Skeletal muscle satellite cell (primary cell): ENCODE results near the gene RAB37.

Experiments
- H3K27me3 ChIP-seq: 2 replicates; pipeline ENCODE4 v1.7.0; 2013; ENCODE audit warnings: low read length; ENCODE audit not compliant: control insufficient read depth, insufficient read depth
- H3K36me3 ChIP-seq: 2 replicates; pipeline ENCODE4 v1.7.0; 2013; ENCODE audit warnings: mild to moderate bottlenecking, control low read depth, low read length; ENCODE audit not compliant: insufficient read depth
- H3K4me1 ChIP-seq: 2 replicates; pipeline ENCODE4 v1.7.0; 2013; ENCODE audit warnings: low read length; ENCODE audit not compliant: control insufficient read depth, insufficient read depth
- H3K4me2 ChIP-seq: 2 replicates; pipeline ENCODE4 v1.7.0; 2013; ENCODE audit warnings: mild to moderate bottlenecking, low read length
- H3K4me3 ChIP-seq: 2 replicates; pipeline ENCODE4 v1.7.0; 2013; ENCODE audit warnings: low read length
- H3K9ac ChIP-seq: 2 replicates; pipeline ENCODE4 v1.7.0; 2013; ENCODE audit warnings: mild to moderate bottlenecking, low read depth, low read length, moderate library complexity
- H3K9me3 ChIP-seq: replicated peaks from 2 replicates; pipeline ENCODE4 v1.7.0; 2013; ENCODE audit warnings: mild to moderate bottlenecking, control low read depth, low read length

The RAB37 gene

GRCh38 chr17:74739227-74739831 is 2.3 kb downstream of the RAB37 start:
- H3K4me3 ChIP-seq, result no peak overlapping the region
- H3K36me3 ChIP-seq, result no peaks in the 10 kb centered on the region
- peaks cover 22% of the 10 kb centered on the region for H3K4me1 ChIP-seq
- H3K9ac ChIP-seq, result no peak overlapping the region
- no peaks in the 10 kb centered on the region for H3K9me3 ChIP-seq
- peaks cover 48% of the 10 kb centered on the region for H3K27me3 ChIP-seq
- H3K4me2 ChIP-seq, result no peak overlapping the region

GRCh38 chr17:74740173-74740572 is 3.1 kb downstream of the RAB37 start:
- Histone ChIP-seq H3K4me2 (no peak overlapping the region), H3K27me3 (peaks cover 45% of the 10 kb centered on the region), H3K4me3 (no peak overlapping the region), H3K36me3 (no peaks in the 10 kb centered on the region), H3K9me3 (no peaks in the 10 kb centered on the region), H3K4me1 (peaks cover 26% of the 10 kb centered on the region), H3K9ac (no peak overlapping the region)

- H3K4me3 ChIP-seq, result no peak overlapping the region
Observed at GRCh38 chr17:74740641-74741387, 3.8 kb downstream of the RAB37 start.

GRCh38 chr17:74742153-74742515 is 5.1 kb downstream of the RAB37 start:
- Histone ChIP-seq H3K4me1 (peaks cover 21% of the 10 kb centered on the region), H3K9me3 (no peaks in the 10 kb centered on the region), H3K4me3 (no peak overlapping the region), H3K36me3 (no peaks in the 10 kb centered on the region), H3K9ac (no peak overlapping the region), H3K27me3 (peaks cover 28% of the 10 kb centered on the region), H3K4me2 (no peak overlapping the region)

More at GRCh38 chr17:74740641-74741387, 3.8 kb downstream of the RAB37 start:
- H3K9me3 ChIP-seq, result no peaks in the 10 kb centered on the region
- peaks cover 26% of the 10 kb centered on the region for H3K4me1 ChIP-seq
- H3K9ac ChIP-seq, result no peak overlapping the region
- no peak overlapping the region for H3K4me2 ChIP-seq
- H3K27me3 ChIP-seq, result peaks cover 39% of the 10 kb centered on the region
- H3K36me3 ChIP-seq, result no peaks in the 10 kb centered on the region

- Histone ChIP-seq H3K9ac (no peak overlapping the region), H3K4me1 (peaks cover 13% of the 10 kb centered on the region), H3K27me3 (peaks cover 19% of the 10 kb centered on the region), H3K36me3 (no peaks in the 10 kb centered on the region), H3K4me2 (no peak overlapping the region), H3K9me3 (no peaks in the 10 kb centered on the region), H3K4me3 (no peak overlapping the region)
Observed at GRCh38 chr17:74742978-74743545, 6.0 kb downstream of the RAB37 start.

- Histone ChIP-seq H3K27me3 (peaks cover 12% of the 10 kb centered on the region), H3K4me2 (no peak overlapping the region), H3K4me1 (peaks cover 6% of the 10 kb centered on the region), H3K4me3 (no peak overlapping the region), H3K36me3 (no peaks in the 10 kb centered on the region), H3K9me3 (no peaks in the 10 kb centered on the region), H3K9ac (no peak overlapping the region)
Observed at GRCh38 chr17:74743755-74744154, 6.7 kb downstream of the RAB37 start.

GRCh38 chr17:74744349-74744713 is 7.3 kb downstream of the RAB37 start:
- peaks cover 4% of the 10 kb centered on the region for H3K4me1 ChIP-seq
- no peak overlapping the region for H3K4me2 ChIP-seq
- no peaks in the 10 kb centered on the region for H3K36me3 ChIP-seq
- H3K9ac ChIP-seq, result no peak overlapping the region
- H3K9me3 ChIP-seq, result no peaks in the 10 kb centered on the region
- H3K27me3 ChIP-seq, result peaks cover 7% of the 10 kb centered on the region
- H3K4me3 ChIP-seq, result no peak overlapping the region

GRCh38 chr17:74744714-74745547 is 7.9 kb downstream of the RAB37 start:
- peaks cover 4% of the 10 kb centered on the region for H3K4me1 ChIP-seq
- H3K4me3 ChIP-seq, result peak overlapping the region; percentile 72
- no peaks in the 10 kb centered on the region for H3K9me3 ChIP-seq
- H3K4me2 ChIP-seq, result peak overlapping the region; percentile 94
- H3K27me3 ChIP-seq, result peaks cover 7% of the 10 kb centered on the region
- H3K36me3 ChIP-seq, result no peaks in the 10 kb centered on the region
- peak overlapping the region; percentile 60 for H3K9ac ChIP-seq

GRCh38 chr17:74745548-74746177 is 8.6 kb downstream of the RAB37 start:
- Histone ChIP-seq H3K9ac (no peak overlapping the region), H3K4me2 (no peak overlapping the region), H3K27me3 (peaks cover 7% of the 10 kb centered on the region), H3K36me3 (no peaks in the 10 kb centered on the region), H3K9me3 (no peaks in the 10 kb centered on the region), H3K4me1 (peaks cover 10% of the 10 kb centered on the region), H3K4me3 (no peak overlapping the region)

- H3K9ac ChIP-seq, result no peak overlapping the region
- H3K4me1 ChIP-seq, result peaks cover 17% of the 10 kb centered on the region
- H3K9me3 ChIP-seq, result no peaks in the 10 kb centered on the region
- no peaks in the 10 kb centered on the region for H3K36me3 ChIP-seq
- H3K27me3 ChIP-seq, result peaks cover 7% of the 10 kb centered on the region
- no peak overlapping the region for H3K4me3 ChIP-seq
- H3K4me2 ChIP-seq, result no peak overlapping the region
Observed at GRCh38 chr17:74746376-74746775, 9.3 kb downstream of the RAB37 start.

- no peaks in the 10 kb centered on the region for H3K36me3 ChIP-seq
- H3K9ac ChIP-seq, result no peak overlapping the region
- no peaks in the 10 kb centered on the region for H3K9me3 ChIP-seq
- no peak overlapping the region for H3K4me3 ChIP-seq
- peaks cover 2% of the 10 kb centered on the region for H3K27me3 ChIP-seq
- no peak overlapping the region for H3K4me2 ChIP-seq
- peaks cover 23% of the 10 kb centered on the region for H3K4me1 ChIP-seq
Observed at GRCh38 chr17:74746922-74747321, 9.9 kb downstream of the RAB37 start.
